HG02840 (cell line): ENCODE data around the gene GLB1L2.

Experiments used
- ATAC-seq: cut with Tn5 transposase; IDR thresholded peaks from one replicate; pipeline ENCODE4 v1.9.1; 2021; ENCODE audit warnings: mild to moderate bottlenecking, moderate library complexity, moderate number of reproducible peaks; ENCODE audit not compliant: unreplicated experiment, low FRiP score

Gene GLB1L2

GRCh38 chr11:134414766-134415765 is 83.3 kb downstream of the GLB1L2 start:
- no peak for ATAC-seq

GRCh38 chr11:134416726-134417125 is 84.9 kb downstream of the GLB1L2 start:
- no peak for ATAC-seq

GRCh38 chr11:134417871-134418840 is 86.4 kb downstream of the GLB1L2 start:
- no peak for ATAC-seq

GRCh38 chr11:134423106-134423505 is 91.3 kb downstream of the GLB1L2 start:
- ATAC-seq, result no peak

GRCh38 chr11:134425413-134425812 is 93.6 kb downstream of the GLB1L2 start:
- no peak for ATAC-seq
